GM23248 (cell line): ENCODE results near the gene IL10RA.

Source experiments
- EZH2 ChIP-seq: fragments of 200-600 bp; sonication (generic); IDR thresholded peaks from 2 replicates; pipeline ENCODE4 v1.6.1; 2018; ENCODE audit warnings: antibody characterized with exemption, mild to moderate bottlenecking; ENCODE audit not compliant: insufficient read depth, poor library complexity, severe bottlenecking
- EZH2phosphoT487 ChIP-seq: fragments of 200-600 bp; sonication (generic); IDR thresholded peaks from 2 replicates; pipeline ENCODE4 v1.6.1; 2018; ENCODE audit warnings: antibody characterized with exemption, moderate library complexity, mild to moderate bottlenecking, low read depth; ENCODE audit not compliant: insufficient read depth

DNA sequence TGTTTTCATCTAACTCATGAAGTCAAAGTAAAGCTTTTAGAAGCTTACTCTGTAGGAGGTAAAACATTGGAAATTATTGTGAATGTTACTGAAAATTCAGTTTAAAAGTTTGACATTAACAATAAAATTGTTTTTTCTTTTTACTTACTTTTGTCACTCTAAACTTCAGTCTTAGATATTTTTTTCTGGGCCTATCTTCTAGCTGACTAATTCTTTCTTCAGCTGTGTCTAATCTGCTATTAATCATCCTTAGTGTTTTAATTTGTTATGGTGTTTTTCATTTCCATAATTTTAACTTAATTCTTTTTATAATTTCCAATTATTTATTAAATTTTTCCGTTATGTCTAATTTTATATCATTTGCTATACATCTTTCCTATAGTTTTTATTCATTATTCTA lies 35.0 kb downstream of the IL10RA start:
- no peak for TF ChIP-seq EZH2
- TF ChIP-seq EZH2phosphoT487 = no peak
